ENCODE data around the gene PACSIN1.

PACSIN1 gene

DNA sequence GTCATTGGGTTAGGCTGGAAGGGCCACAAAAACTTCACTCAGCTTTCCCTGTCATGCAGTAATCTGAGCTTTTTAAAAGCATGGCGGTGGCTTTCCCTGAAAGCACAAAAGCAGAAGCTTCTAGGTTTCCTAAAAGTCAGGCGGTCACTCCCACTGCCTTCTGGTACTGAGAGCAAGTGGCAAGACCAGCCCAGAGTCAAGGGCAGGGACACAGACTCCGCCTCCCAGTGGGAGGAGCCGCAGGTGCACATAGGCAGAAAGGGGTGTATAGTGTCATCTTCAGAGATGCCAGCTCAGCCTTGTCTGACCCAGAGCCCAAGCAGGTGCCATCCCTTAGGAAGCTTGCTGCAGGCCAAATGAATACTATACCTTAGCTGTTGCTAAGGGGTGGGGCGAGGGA, 18.0 kb upstream of the PACSIN1 start:
- H2BK15ac ChIP-seq (ENCODE audit: low read length) = no peak overlapping the region
- no peaks in the 10 kb centered on the region for H3K79me1 ChIP-seq (ENCODE audit: low read depth, low read length)
- no peak overlapping the region for H4K91ac ChIP-seq (ENCODE audit: low read depth, low read length, poor library complexity)
- H3K4me3 ChIP-seq (ENCODE audit: low read length in 2 of 2) = no peak overlapping the region
- H3K14ac ChIP-seq (ENCODE audit: low read length) = no peak overlapping the region
- H3K23ac ChIP-seq (ENCODE audit: low read depth, low read length, poor library complexity) = no peak overlapping the region
- WGBS, 2 donors (ENCODE audit: extremely low coverage in 2 of 2, insufficient read length in 2 of 2, insufficient replicate concordance in 1 of 2) = no CpG with 5 or more reads among the region's 5 CpGs
- peak overlapping the region; percentile 7 for H2AFZ ChIP-seq (ENCODE audit: low read length)
- no peaks in the 10 kb centered on the region for H3K27me3 ChIP-seq (ENCODE audit: control insufficient read depth in 3 of 3, insufficient read depth in 3 of 3, low read depth in 1 of 3, low read length in 3 of 3)
- H2AK5ac ChIP-seq (ENCODE audit: low read depth, low read length) = no peak overlapping the region
- H3K9me3 ChIP-seq (replicated peaks in 1 of 2; ENCODE audit: control insufficient read depth in 2 of 2, insufficient read depth in 1 of 2, low read depth in 1 of 2, low read length in 2 of 2) = peaks cover 2 to 5% of the 10 kb centered on the region in 2 donors
- H3K4ac ChIP-seq (ENCODE audit: low read length) = no peak overlapping the region
- no peak overlapping the region for H2BK120ac ChIP-seq (ENCODE audit: low read depth, low read length)
- no peak overlapping the region for H2BK5ac ChIP-seq (ENCODE audit: low read length)
- H3K18ac ChIP-seq (ENCODE audit: low read length) = no peak overlapping the region
- no peak overlapping the region for H3K9ac ChIP-seq (ENCODE audit: low read depth, low read length, poor library complexity)
- no peak overlapping the region for H4K8ac ChIP-seq (ENCODE audit: low read depth, low read length)
- H3K27ac ChIP-seq (replicated peaks; ENCODE audit: low read length) = no peak overlapping the region
- H2BK12ac ChIP-seq (ENCODE audit: low read length) = no peak overlapping the region
- DNase-seq (ENCODE audit: low spot score) = no peak
- H3K36me3 ChIP-seq (replicated peaks in 1 of 2; ENCODE audit: control insufficient read depth in 2 of 2, insufficient read depth in 2 of 2, low read length in 2 of 2) = no peaks in the 10 kb centered on the region
- H3K4me2 ChIP-seq (ENCODE audit: insufficient read depth, low read length, poor library complexity, severe bottlenecking) = no peak overlapping the region
- peaks cover 0 to 2% of the 10 kb centered on the region in 2 donors for H3K4me1 ChIP-seq (ENCODE audit: control insufficient read depth in 2 of 2, insufficient read depth in 1 of 2, low read depth in 1 of 2, low read length in 2 of 2)

DNA sequence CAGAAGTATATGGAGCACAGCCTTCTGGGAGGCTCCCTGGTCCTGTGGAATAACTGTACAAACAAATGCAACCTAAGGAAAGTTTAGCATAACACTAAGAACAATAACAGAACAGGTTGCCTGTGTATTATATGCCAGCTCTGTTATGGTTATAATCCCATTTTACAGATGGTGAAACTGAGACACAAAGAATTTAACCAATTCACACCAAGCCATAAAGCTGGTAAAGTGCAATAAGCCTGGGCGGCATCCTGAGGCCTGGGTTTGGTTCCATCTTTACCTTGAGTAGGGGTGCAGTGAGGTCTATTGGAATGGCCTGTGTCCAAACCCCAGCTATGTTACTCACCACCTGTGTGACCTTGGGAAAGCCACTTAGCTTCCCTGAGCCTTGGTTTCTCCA, 14.7 kb upstream of the PACSIN1 start:
- Histone ChIP-seq H4K8ac (ENCODE audit: low read depth, low read length) (no peak overlapping the region), H3K4me2 (ENCODE audit: insufficient read depth, low read length, poor library complexity, severe bottlenecking) (no peak overlapping the region), H3K4ac (ENCODE audit: low read length) (no peak overlapping the region), H3K14ac (ENCODE audit: low read length) (no peak overlapping the region), H3K79me1 (ENCODE audit: low read depth, low read length) (no peaks in the 10 kb centered on the region), H4K91ac (ENCODE audit: low read depth, low read length, poor library complexity) (no peak overlapping the region), H2BK12ac (ENCODE audit: low read length) (no peak overlapping the region), H2BK15ac (ENCODE audit: low read length) (no peak overlapping the region), H3K9ac (ENCODE audit: low read depth, low read length, poor library complexity) (no peak overlapping the region), H2BK120ac (ENCODE audit: low read depth, low read length) (no peak overlapping the region), H3K9me3 (replicated peaks in 1 of 2; ENCODE audit: control insufficient read depth in 2 of 2, insufficient read depth in 1 of 2, low read depth in 1 of 2, low read length in 2 of 2) (peaks cover 2 to 5% of the 10 kb centered on the region in 2 donors), H3K27ac (replicated peaks; ENCODE audit: low read length) (no peak overlapping the region), H2BK5ac (ENCODE audit: low read length) (no peak overlapping the region), H3K18ac (ENCODE audit: low read length) (no peak overlapping the region), H3K4me1 (ENCODE audit: control insufficient read depth in 2 of 2, insufficient read depth in 1 of 2, low read depth in 1 of 2, low read length in 2 of 2) (peaks cover 0 to 4% of the 10 kb centered on the region in 2 donors), H2AFZ (ENCODE audit: low read length) (no peak overlapping the region), H2AK5ac (ENCODE audit: low read depth, low read length) (no peak overlapping the region), H3K36me3 (replicated peaks in 1 of 2; ENCODE audit: control insufficient read depth in 2 of 2, insufficient read depth in 2 of 2, low read length in 2 of 2) (no peaks in the 10 kb centered on the region), H3K27me3 (ENCODE audit: control insufficient read depth in 3 of 3, insufficient read depth in 3 of 3, low read depth in 1 of 3, low read length in 3 of 3) (no peaks in the 10 kb centered on the region), H3K23ac (ENCODE audit: low read depth, low read length, poor library complexity) (no peak overlapping the region), H3K4me3 (ENCODE audit: low read length in 2 of 2) (no peak overlapping the region)
- DNase-seq (ENCODE audit: low spot score) = no peak
- WGBS, 2 donors (ENCODE audit: extremely low coverage in 2 of 2, insufficient read length in 2 of 2, insufficient replicate concordance in 1 of 2) = no CpG with 5 or more reads among the region's 1 CpG

DNA sequence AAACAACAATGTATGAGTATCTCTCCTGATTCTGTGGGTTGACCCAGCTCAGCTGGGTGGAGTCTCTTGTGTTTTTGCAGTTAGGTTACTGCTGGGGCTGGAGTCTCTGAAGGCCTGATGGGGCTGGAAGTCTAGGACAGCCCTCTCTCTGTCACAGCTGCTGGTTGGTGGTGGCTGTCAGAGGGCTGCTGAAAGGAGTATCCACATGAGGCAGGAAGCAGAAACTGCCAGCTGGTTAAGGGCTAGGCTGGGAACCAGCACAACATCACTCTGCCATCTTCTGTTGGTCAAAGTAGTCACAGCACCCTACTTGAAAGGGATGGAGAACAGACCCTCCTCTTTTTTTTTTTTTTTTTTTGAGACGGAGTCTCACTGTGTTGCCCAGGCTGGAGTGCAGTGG, 10.0 kb upstream of the PACSIN1 start:
- no peak overlapping the region for H2BK5ac ChIP-seq (ENCODE audit: low read length)
- H4K8ac ChIP-seq (ENCODE audit: low read depth, low read length) = no peak overlapping the region
- no peak overlapping the region for H3K4me2 ChIP-seq (ENCODE audit: insufficient read depth, low read length, poor library complexity, severe bottlenecking)
- H3K14ac ChIP-seq (ENCODE audit: low read length) = no peak overlapping the region
- DNase-seq (ENCODE audit: low spot score) = no peak
- no peak overlapping the region for H3K4ac ChIP-seq (ENCODE audit: low read length)
- peaks cover 2 to 5% of the 10 kb centered on the region in 2 donors for H3K9me3 ChIP-seq (replicated peaks in 1 of 2; ENCODE audit: control insufficient read depth in 2 of 2, insufficient read depth in 1 of 2, low read depth in 1 of 2, low read length in 2 of 2)
- no peak overlapping the region for H2BK120ac ChIP-seq (ENCODE audit: low read depth, low read length)
- peaks cover 5 to 7% of the 10 kb centered on the region in 2 donors for H3K4me1 ChIP-seq (ENCODE audit: control insufficient read depth in 2 of 2, insufficient read depth in 1 of 2, low read depth in 1 of 2, low read length in 2 of 2)
- H2AK5ac ChIP-seq (ENCODE audit: low read depth, low read length) = no peak overlapping the region
- no peak overlapping the region for H2BK15ac ChIP-seq (ENCODE audit: low read length)
- H3K27me3 ChIP-seq (ENCODE audit: control insufficient read depth in 3 of 3, insufficient read depth in 3 of 3, low read depth in 1 of 3, low read length in 3 of 3) = no peaks in the 10 kb centered on the region
- H3K23ac ChIP-seq (ENCODE audit: low read depth, low read length, poor library complexity) = no peak overlapping the region
- H3K4me3 ChIP-seq (ENCODE audit: low read length in 2 of 2) = no peak overlapping the region
- H2AFZ ChIP-seq (ENCODE audit: low read length) = no peak overlapping the region
- no peak overlapping the region for H3K9ac ChIP-seq (ENCODE audit: low read depth, low read length, poor library complexity)
- no peak overlapping the region for H2BK12ac ChIP-seq (ENCODE audit: low read length)
- H3K27ac ChIP-seq (replicated peaks; ENCODE audit: low read length) = no peak overlapping the region
- H3K36me3 ChIP-seq (replicated peaks in 1 of 2; ENCODE audit: control insufficient read depth in 2 of 2, insufficient read depth in 2 of 2, low read length in 2 of 2) = no peaks in the 10 kb centered on the region
- WGBS, 2 donors (ENCODE audit: extremely low coverage in 2 of 2, insufficient read length in 2 of 2, insufficient replicate concordance in 1 of 2) = no CpG with 5 or more reads among the region's 1 CpG
- H3K18ac ChIP-seq (ENCODE audit: low read length) = no peak overlapping the region
- H4K91ac ChIP-seq (ENCODE audit: low read depth, low read length, poor library complexity) = no peak overlapping the region
- H3K79me1 ChIP-seq (ENCODE audit: low read depth, low read length) = no peaks in the 10 kb centered on the region

DNA sequence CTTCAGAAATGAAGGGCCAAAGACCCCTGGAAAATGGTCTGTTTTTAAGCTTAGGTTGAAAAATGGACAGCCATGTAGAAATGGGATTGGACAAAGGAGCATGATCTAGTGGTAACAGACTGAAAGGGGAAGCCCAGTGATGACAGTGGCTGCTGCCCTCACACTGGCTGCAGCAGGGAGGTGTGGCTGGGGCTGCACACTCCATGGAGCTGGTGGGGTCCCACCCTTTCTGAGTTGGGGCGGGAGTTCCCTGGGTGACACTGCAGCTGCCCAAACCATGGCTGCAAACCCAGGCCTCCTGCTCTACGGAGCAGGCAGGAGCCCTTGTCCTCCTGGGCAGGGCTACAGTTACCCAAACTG, 8.5 kb upstream of the PACSIN1 start:
- H3K4me1 ChIP-seq (ENCODE audit: control insufficient read depth in 2 of 2, insufficient read depth in 1 of 2, low read depth in 1 of 2, low read length in 2 of 2) = peaks cover 5 to 9% of the 10 kb centered on the region in 2 donors

More for the DNA sequence above, 8.5 kb upstream of the PACSIN1 start:
- Histone ChIP-seq H2AFZ (ENCODE audit: low read length) (peak overlapping the region; percentile 83), H3K36me3 (replicated peaks in 1 of 2; ENCODE audit: control insufficient read depth in 2 of 2, insufficient read depth in 2 of 2, low read length in 2 of 2) (no peaks in the 10 kb centered on the region), H2AK5ac (ENCODE audit: low read depth, low read length) (no peak overlapping the region), H3K4me2 (ENCODE audit: insufficient read depth, low read length, poor library complexity, severe bottlenecking) (no peak overlapping the region), H2BK15ac (ENCODE audit: low read length) (peak overlapping the region; percentile 75), H3K9ac (ENCODE audit: low read depth, low read length, poor library complexity) (no peak overlapping the region), H3K27me3 (ENCODE audit: control insufficient read depth in 3 of 3, insufficient read depth in 3 of 3, low read depth in 1 of 3, low read length in 3 of 3) (no peaks in the 10 kb centered on the region), H3K4me3 (ENCODE audit: low read length in 2 of 2) (no peak overlapping the region), H3K79me1 (ENCODE audit: low read depth, low read length) (no peaks in the 10 kb centered on the region), H3K14ac (ENCODE audit: low read length) (no peak overlapping the region), H3K18ac (ENCODE audit: low read length) (peak overlapping the region; percentile 89), H2BK120ac (ENCODE audit: low read depth, low read length) (no peak overlapping the region), H3K27ac (replicated peaks; ENCODE audit: low read length) (no peak overlapping the region), H2BK5ac (ENCODE audit: low read length) (no peak overlapping the region), H3K23ac (ENCODE audit: low read depth, low read length, poor library complexity) (no peak overlapping the region), H3K9me3 (replicated peaks in 1 of 2; ENCODE audit: control insufficient read depth in 2 of 2, insufficient read depth in 1 of 2, low read depth in 1 of 2, low read length in 2 of 2) (peaks cover 0 to under 1% of the 10 kb centered on the region in 2 donors), H2BK12ac (ENCODE audit: low read length) (no peak overlapping the region), H4K91ac (ENCODE audit: low read depth, low read length, poor library complexity) (no peak overlapping the region), H4K8ac (ENCODE audit: low read depth, low read length) (no peak overlapping the region), H3K4ac (ENCODE audit: low read length) (no peak overlapping the region)
- DNase-seq (ENCODE audit: low spot score) = no peak
- no CpG with 5 or more reads among the region's 2 CpGs for WGBS, 2 donors (ENCODE audit: extremely low coverage in 2 of 2, insufficient read length in 2 of 2, insufficient replicate concordance in 1 of 2)

Data from neuronal stem cell (in vitro differentiated cells).